SIG-M5 treated with dmso at 0.1 percent for 504 hours (cell line): Measurements from ENCODE around the gene PLCH2.

Experiments used
- DNase-seq: peaks from one replicate; lab custom pipeline; 2025; ENCODE audit not compliant: unreplicated experiment; lab: John Stamatoyannopoulos, UW

The PLCH2 gene

GRCh38 chr1:2459757-2460156, 16.3 kb upstream of the PLCH2 start:
- DNase-seq: no peak

- no peak for DNase-seq
Measured at GRCh38 chr1:2460203-2460602, 15.9 kb upstream of the PLCH2 start.

- DNase-seq: no peak
Measured at GRCh38 chr1:2460996-2461751, 14.9 kb upstream of the PLCH2 start.

GRCh38 chr1:2462819-2463218, 13.3 kb upstream of the PLCH2 start:
- DNase-seq: no peak

- no peak for DNase-seq
Measured at GRCh38 chr1:2463396-2463795, 12.7 kb upstream of the PLCH2 start.

- DNase-seq: no peak
Measured at GRCh38 chr1:2465371-2466269, 10.5 kb upstream of the PLCH2 start.

- no peak for DNase-seq
Measured at GRCh38 chr1:2466270-2466665, 9.8 kb upstream of the PLCH2 start.

- no peak for DNase-seq
Measured at GRCh38 chr1:2466958-2467554, 9.0 kb upstream of the PLCH2 start.

GRCh38 chr1:2468041-2468472, 8.0 kb upstream of the PLCH2 start:
- no peak for DNase-seq

GRCh38 chr1:2468540-2468939, 7.5 kb upstream of the PLCH2 start:
- no peak for DNase-seq

- DNase-seq: no peak
Measured at GRCh38 chr1:2469103-2469940, 6.8 kb upstream of the PLCH2 start.

GRCh38 chr1:2470290-2471158, 5.6 kb upstream of the PLCH2 start:
- DNase-seq: no peak

- DNase-seq: no peak
Measured at GRCh38 chr1:2471159-2471471, 5.0 kb upstream of the PLCH2 start.

DNA sequence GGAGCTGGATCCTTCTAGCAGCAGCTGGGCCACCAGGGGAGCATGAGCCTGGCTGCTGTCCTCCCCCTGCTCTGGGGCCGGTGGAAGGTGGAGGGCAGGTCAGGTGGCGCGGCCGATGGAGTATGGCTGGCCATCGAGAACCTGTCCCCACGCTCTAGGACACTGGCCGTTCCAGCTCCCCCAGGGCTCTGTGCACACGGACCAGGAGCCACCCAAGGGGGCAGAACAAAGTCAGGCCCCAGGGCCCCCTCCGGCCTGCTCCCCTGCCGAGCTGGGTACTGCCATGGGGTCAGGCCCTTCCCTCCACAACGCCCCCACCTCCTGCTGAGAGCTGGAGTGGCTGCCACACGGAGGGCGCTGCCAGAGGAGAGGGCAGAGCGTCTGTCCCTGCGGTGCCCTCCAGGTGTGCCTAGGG, 4.5 kb upstream of the PLCH2 start:
- no peak for DNase-seq

DNA sequence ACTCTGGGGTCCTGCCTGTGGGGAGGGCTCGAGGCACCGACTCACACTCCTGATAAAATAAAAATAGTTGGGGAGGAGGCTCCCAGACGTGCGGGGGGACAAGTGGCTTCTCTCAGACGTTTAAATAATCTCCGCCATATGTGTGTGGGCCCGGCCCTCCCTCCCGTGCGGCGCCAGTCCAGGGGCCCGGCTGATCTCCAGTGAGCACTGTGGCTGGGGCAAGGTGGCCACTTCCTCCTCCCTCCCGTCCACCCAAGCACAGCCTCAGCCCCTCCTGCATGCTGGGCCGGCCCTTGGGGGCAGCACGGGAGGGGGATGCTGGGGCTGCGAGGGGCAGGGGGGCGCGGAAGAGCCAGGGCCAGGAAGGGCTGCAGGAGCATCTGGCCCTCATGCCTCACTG, 4.0 kb upstream of the PLCH2 start:
- DNase-seq: no peak

- no peak for DNase-seq
Measured at GRCh38 chr1:2472561-2473177, 3.4 kb upstream of the PLCH2 start.

DNA sequence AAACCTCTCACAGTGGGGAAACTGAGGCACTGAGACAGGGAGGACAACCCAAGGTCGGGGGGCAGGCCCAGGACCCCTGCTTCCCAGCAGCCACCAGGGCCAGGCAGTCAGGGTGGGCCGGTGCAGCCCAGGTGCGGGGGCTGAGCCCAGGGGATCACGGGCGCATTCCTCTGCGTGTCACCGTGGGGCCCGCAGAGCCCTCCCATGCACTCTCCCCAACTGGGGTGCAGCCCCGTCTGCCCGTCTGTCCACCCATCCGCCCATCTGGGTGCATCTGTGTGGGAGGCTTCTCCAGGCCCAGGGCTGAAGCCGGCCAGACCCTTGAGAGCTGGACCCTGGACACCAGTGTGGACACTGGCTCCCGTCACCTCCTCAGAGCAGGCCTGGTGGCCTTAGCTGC, 2.9 kb upstream of the PLCH2 start:
- no peak for DNase-seq

GRCh38 chr1:2474104-2474844, 1.8 kb upstream of the PLCH2 start:
- no peak for DNase-seq

DNA sequence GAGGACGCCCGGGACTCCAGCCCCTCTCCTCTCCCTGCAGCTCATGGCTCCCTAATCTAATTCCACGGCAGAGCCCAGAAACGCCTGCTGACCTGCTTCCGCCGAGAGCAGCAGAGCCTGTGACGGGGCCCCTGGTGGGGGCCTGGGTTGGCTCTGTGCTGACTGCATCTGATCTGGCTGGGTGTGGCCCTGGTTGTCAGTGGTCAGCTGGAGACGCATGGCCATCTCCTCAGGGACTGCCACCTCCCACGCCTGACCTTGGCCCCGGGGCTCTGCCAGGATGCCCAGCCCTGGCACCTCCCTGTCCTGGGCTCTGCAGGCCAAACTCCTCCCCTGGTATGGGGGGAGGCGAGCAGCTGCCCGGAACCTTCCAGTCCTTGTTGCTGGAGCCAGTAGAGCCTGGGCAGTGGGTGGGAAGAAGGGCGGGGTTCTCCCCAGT, 1.1 kb upstream of the PLCH2 start:
- DNase-seq: no peak
